Measurements from ENCODE around the gene CAPZB.

CAPZB gene

DNA sequence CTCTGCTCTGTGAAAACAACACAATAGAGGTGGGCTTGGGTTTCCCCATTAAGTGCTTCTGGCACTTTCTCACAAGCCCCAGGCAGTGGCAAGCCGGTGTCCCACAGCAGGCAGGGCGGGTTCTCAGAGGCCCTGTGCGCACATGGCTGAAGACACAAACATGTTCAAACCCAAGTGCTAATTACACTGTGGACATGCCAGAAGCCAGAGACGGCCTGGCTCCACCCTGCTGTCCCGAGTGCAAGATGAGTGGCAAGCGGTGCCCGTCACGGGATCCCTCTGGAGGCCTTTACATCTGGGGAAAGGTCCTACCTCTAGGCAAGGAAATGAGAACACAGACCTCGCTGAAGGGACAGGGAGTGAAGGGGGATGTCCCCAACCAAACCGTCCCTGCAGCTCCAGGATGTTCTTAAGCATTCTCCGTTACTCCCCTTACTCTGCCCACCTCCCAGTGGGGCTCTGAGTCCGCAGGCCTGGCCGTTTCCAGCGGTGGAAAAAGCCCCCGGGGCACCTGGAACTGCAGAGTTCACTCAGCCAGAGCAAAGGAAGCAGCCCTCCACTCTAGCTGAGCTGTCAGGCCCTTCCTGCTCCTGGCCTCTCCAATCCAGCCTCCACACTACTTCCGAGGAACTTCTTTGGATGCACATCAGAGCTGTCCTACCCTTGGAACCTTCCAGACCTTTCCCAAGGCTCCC, 115.8 kb downstream of the CAPZB start:
- Mint-ChIP-seq H3K36me3 (ENCODE audit: low read depth) (peaks cover 3% of the 10 kb centered on the region), H3K27ac (no peak overlapping the region), H3K9me3 (no peaks in the 10 kb centered on the region), H3K4me1 (peaks cover 4% of the 10 kb centered on the region), H3K27me3 (no peaks in the 10 kb centered on the region), H3K4me3 (no peak overlapping the region)
- ATAC-seq = no peak
- DNase-seq = no peak

DNA sequence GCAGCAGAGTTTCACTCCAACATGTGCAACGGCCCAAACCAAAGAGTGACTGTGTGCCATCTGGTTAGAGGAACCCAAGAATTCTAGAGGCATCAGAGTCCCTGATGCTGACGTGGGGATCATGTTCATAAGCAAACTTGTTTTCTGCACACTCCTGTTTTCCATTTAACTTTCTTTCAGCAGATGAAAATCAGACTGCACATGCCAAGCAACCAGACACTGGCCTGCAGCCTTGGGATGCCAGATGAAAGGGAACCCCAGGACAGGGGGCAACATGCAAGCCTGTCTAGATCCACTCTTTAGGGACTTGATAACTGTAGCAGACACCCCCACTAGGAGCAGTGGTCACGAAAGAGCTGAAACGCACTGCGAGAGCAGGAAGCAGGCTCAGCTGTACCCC, 116.4 kb downstream of the CAPZB start:
- Mint-ChIP-seq H3K27me3 (no peaks in the 10 kb centered on the region), H3K27ac (no peak overlapping the region)

DNA sequence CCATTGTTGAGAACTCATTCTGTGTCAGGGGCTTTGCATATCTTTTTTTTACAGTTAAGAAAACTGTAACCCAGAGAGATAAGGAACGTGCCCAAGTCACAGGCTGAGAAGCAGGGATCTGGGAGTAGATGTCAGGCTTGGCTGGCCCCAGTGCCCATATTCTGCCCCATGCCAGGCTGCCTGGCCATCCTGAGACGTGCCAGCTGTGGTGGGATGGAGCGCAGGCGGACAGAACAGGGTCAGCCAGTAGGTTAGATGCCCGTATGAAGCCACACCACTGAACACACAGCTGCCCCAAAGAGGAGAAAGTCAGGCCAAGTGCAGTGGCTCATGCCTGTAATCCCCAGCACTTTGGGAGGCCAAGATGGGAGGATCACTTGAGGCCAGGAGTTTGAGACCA, 117.3 kb downstream of the CAPZB start:
- Mint-ChIP-seq H3K36me3 (ENCODE audit: low read depth) (peaks cover 7% of the 10 kb centered on the region), H3K4me3 (no peak overlapping the region), H3K27me3 (no peaks in the 10 kb centered on the region), H3K4me1 (peaks cover 4% of the 10 kb centered on the region), H3K27ac (no peak overlapping the region), H3K9me3 (no peaks in the 10 kb centered on the region)
- no peak for DNase-seq
- no peak for ATAC-seq

More for the DNA sequence above, 116.4 kb downstream of the CAPZB start:
- ATAC-seq (no peak), DNase-seq (no peak)
- Mint-ChIP-seq H3K36me3 (ENCODE audit: low read depth) (peaks cover 5% of the 10 kb centered on the region), H3K9me3 (no peaks in the 10 kb centered on the region), H3K4me3 (no peak overlapping the region), H3K4me1 (peaks cover 4% of the 10 kb centered on the region)

DNA sequence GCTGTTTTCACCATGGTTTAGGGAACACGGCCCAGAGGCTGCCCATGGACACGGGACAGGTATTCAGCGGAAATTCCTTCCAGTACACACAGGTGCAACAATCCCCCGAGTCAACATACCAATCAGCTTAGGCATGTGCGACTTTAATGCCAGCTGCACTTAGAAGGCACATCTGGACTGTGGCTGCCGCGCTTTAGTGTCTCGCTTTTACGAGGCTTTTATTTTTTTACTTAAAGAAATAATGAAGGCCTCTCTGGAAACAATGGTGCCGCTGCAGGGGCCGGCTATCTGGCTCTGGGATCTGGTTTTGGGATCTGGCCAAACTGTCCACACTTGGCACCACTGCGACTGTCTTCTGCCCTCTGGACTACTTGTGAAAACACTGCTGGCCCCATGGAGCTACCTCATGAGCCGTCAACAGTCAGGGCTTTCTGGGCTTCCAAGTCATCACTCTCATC, 117.7 kb downstream of the CAPZB start:
- no peaks in the 10 kb centered on the region for H3K27me3 Mint-ChIP-seq
- peaks cover 7% of the 10 kb centered on the region for H3K4me1 Mint-ChIP-seq
- H3K9me3 Mint-ChIP-seq = no peaks in the 10 kb centered on the region
- H3K4me3 Mint-ChIP-seq = no peak overlapping the region
- DNase-seq (no peak), ATAC-seq (no peak)
- H3K36me3 Mint-ChIP-seq (ENCODE audit: low read depth) = peaks cover 11% of the 10 kb centered on the region
- no peak overlapping the region for H3K27ac Mint-ChIP-seq

DNA sequence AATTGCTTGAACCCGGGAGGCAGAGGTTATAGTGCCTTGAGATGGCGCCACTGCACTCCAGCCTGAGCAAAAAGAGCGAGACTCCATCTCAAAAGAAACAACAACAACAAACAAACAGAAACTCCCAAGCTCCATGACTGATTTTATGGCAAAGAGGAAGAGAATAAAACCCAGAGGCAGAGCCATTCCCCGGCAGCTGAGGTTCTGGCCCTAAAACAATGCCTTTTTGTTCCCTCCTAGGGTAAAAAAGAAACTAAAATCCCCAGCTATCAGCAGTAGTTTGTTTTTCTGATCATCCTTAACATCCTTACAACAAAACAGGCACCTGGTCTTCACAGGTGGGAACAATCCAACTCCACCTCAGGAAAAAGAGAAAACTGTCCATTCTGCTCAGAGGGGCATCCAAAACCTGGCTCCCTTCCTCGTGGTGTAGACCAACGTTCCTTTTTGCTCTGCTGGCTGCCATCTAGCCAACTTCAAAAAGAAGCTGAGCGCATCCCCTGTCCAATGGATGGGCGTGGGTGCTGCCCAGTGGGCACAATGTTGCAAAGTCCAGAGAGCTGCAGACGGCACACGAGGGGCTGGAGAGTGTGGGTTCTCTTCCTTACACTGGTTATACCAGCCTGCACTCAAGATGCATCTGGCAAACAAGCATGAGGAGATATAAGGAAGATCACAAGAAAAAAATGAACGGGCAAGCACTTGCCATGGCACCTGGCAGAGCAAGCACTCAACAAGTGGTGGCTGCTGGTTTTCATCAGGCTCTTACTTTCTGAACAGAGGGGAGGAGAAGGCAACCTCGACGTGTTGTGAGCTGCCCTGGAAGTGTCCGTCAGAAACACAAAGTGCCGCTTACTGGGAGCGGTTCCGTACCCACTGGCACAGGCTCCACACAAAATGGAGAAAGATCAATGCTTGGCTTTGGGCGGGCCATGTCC, 118.5 kb downstream of the CAPZB start:
- ATAC-seq (no peak), DNase-seq (no peak)
- H3K27me3 Mint-ChIP-seq = no peaks in the 10 kb centered on the region
- H3K9me3 Mint-ChIP-seq = no peaks in the 10 kb centered on the region
- H3K27ac Mint-ChIP-seq = peak overlapping the region; percentile 31
- no peak overlapping the region for H3K4me3 Mint-ChIP-seq
- H3K36me3 Mint-ChIP-seq (ENCODE audit: low read depth) = peaks cover 12% of the 10 kb centered on the region
- peaks cover 13% of the 10 kb centered on the region for H3K4me1 Mint-ChIP-seq

DNA sequence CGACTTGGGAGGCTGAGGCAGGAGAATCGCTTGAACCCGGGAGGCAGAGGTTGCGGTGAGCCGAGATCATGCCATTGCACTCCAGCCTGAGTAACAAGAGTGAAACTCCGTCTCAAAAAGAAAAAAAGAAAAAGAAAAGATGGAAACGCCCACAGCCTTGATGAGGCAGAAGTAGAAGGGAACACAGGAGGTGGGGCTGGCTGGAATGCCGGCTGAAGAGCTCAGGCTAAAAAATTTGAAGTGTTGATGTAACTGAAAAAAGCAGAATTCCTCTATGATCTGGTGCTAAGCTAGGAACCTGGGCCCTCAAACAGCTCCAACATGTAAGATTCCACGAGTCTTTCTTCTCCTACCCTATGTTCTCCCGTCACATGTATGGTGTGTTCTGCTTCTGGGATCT, 119.6 kb downstream of the CAPZB start:
- Mint-ChIP-seq H3K4me1 (peaks cover 23% of the 10 kb centered on the region), H3K27ac (no peak overlapping the region), H3K27me3 (no peaks in the 10 kb centered on the region), H3K4me3 (no peak overlapping the region), H3K9me3 (no peaks in the 10 kb centered on the region), H3K36me3 (ENCODE audit: low read depth) (peaks cover 10% of the 10 kb centered on the region)
- ATAC-seq (no peak), DNase-seq (no peak)

DNA sequence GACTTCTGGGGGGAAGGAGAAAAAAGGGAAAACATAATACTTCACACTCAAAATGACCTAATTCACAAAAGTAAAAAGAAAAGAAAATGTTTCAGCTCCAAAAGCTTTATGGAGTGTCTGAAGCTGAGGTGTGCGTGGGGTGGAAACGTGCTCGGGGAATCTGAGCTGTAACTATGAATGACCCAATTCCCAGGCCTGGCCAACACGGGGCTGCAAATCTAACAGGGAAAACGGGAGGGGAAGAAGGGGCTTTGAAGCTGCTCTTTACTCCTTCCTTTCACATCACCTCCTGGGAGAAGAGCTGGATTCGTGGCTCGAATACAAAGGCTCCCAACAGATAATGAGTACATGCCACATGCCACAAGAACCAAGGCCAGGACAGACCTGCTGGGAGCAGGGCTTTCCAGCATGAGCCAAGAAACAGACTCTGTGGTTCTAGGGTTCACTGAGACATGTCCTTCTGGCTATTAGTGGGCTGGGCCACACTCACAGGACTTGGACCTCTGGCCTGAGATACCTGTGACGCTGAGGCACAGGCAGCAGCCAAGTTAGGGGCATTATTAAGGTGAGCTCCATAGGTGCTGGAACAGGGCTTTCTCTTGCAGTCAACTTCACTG, 121.7 kb downstream of the CAPZB start:
- Mint-ChIP-seq H3K9me3 (no peaks in the 10 kb centered on the region), H3K36me3 (ENCODE audit: low read depth) (peaks cover 10% of the 10 kb centered on the region), H3K27ac (no peak overlapping the region), H3K4me1 (peaks cover 35% of the 10 kb centered on the region), H3K4me3 (no peak overlapping the region), H3K27me3 (no peaks in the 10 kb centered on the region)
- peak; percentile 13 for ATAC-seq
- DNase-seq = no peak

DNA sequence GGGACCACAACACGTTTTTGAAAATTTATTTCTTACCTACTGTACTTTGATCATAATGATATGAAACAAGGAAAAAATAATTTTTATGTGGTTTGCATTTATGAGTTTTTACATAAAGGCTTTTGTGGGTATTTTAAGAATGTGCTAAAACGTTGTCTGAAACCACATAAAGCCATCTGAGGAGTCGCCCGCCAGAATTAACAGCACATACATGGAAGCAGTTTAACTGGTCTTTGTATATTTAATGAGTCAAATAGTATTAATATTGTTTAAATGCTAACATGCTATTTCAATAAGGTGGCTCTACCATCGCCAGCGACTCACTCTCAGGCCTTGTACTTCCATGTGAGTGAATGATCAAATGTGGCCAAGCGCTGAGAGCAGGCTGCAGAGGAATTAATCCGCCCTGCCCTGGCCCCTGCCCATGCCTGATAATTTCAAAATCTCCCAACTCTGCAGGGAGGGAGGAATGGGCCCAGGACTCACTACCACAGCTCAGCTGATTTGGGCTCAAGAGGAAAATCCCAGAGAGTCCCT, 123.7 kb downstream of the CAPZB start:
- ATAC-seq = no peak
- Mint-ChIP-seq H3K36me3 (ENCODE audit: low read depth) (peaks cover 15% of the 10 kb centered on the region), H3K27me3 (no peaks in the 10 kb centered on the region), H3K9me3 (no peaks in the 10 kb centered on the region), H3K4me1 (peaks cover 35% of the 10 kb centered on the region), H3K4me3 (no peak overlapping the region), H3K27ac (peak overlapping the region; percentile 34)
- no peak for DNase-seq

DNA sequence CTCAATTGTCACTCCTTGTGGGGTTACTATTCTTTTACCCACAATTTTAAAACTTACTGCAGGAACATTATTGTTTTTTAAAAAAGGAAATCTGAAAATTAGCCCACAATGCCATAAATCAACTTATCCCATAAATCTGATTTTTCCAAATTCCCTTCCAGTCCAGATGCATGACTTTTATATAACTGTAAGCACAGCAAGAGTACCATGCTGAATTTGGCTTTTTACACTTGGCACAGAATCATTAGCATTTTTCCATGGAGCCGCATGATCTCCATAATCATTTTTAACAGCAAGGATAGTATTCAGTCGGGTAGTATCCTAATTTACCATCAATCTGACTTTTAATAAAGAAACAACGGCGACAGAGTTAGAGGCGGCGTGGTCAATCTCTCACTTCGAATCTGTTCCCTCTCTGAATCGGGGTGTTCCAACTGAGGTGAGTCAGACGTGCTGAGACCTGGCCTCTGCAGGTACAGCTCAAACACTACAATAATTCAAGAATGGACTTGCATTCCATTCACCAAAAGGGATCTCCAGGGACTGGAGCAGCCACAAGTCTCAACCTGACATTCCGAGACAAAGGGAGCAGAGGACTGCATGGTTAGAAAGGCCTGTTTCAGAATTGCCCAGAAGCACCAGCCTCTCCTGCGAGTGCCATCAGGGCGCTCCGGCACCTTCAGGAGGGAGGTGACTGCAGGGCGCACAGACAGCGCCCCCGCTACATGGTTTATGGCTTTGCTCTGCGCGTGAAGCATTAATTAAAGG, 124.3 kb downstream of the CAPZB start:
- no peak for ATAC-seq
- Mint-ChIP-seq H3K27ac (peak overlapping the region; percentile 34), H3K4me3 (no peak overlapping the region), H3K9me3 (no peaks in the 10 kb centered on the region), H3K27me3 (no peaks in the 10 kb centered on the region), H3K36me3 (ENCODE audit: low read depth) (peaks cover 16% of the 10 kb centered on the region), H3K4me1 (peaks cover 35% of the 10 kb centered on the region)
- DNase-seq = no peak

DNA sequence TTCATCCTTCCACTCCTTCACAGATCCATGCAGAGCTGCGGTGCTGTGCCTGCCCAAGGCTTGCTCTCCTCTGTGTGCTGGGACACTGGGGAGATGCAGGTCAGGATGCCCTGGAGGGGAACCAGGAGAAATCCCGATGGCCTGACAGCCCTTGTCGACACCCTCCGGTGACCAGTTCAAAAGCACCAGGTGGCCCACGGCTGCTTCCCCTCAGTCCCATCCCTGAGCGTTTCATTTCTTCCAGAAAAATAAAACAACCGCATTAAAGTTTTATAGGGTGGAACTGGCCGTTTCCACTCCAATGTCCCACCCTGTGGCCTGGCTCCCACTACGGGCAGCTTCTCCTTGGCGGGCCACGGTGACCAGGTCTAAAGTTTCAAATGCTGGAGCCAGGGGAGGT, 124.9 kb downstream of the CAPZB start:
- no peak overlapping the region for H3K27ac Mint-ChIP-seq
- H3K36me3 Mint-ChIP-seq (ENCODE audit: low read depth) = peaks cover 22% of the 10 kb centered on the region
- H3K27me3 Mint-ChIP-seq = no peaks in the 10 kb centered on the region
- no peak for ATAC-seq
- no peak overlapping the region for H3K4me3 Mint-ChIP-seq
- H3K4me1 Mint-ChIP-seq = peaks cover 35% of the 10 kb centered on the region
- DNase-seq = no peak
- H3K9me3 Mint-ChIP-seq = no peaks in the 10 kb centered on the region

DNA sequence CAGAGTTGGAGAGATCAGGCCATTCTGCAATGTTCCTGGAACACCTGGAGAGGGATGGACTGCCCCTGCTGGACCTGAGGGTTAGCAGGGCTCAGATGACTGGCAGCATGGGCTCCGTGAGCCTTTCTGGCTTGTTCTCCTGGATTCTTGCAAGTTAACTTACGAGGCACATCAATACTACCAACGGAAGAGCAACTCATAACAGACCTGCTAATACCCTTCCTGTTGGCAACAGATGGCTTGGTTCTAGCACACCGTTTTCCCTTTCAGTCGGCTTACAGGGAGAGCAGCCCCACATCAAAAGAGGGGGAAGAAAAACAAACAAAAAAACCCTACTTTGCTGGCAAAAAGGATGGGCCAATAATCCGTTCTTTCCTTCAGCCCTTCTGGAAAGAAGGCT, 125.3 kb downstream of the CAPZB start:
- Mint-ChIP-seq H3K36me3 (ENCODE audit: low read depth) (peaks cover 23% of the 10 kb centered on the region), H3K27me3 (no peaks in the 10 kb centered on the region), H3K4me1 (peaks cover 35% of the 10 kb centered on the region), H3K9me3 (no peaks in the 10 kb centered on the region), H3K27ac (peak overlapping the region; percentile 44), H3K4me3 (no peak overlapping the region)
- ATAC-seq = no peak
- DNase-seq = no peak

DNA sequence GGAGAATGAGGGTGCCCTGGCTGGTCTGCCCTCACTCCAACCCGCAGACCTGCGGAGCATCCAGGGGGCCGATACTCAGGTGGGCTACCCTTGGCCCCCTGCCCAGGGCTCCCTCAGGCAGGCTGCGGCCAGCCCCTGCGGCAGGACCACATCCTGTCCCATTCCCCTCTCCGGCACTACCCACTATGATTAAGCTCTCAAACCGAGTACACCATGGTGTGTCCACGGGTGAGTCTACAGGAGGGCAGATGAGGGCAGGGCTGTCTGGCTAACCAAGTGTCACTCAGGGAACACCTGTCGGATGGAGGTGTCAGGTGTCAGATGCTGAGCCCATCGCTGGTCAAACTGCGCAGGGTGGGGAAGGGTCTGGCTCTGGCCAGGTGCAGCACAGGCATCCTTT, 126.0 kb downstream of the CAPZB start:
- Mint-ChIP-seq H3K27ac (peak overlapping the region; percentile 44), H3K27me3 (no peaks in the 10 kb centered on the region), H3K9me3 (no peaks in the 10 kb centered on the region), H3K36me3 (ENCODE audit: low read depth) (peaks cover 26% of the 10 kb centered on the region), H3K4me3 (no peak overlapping the region), H3K4me1 (peaks cover 35% of the 10 kb centered on the region)
- no peak for ATAC-seq
- no peak for DNase-seq

DNA sequence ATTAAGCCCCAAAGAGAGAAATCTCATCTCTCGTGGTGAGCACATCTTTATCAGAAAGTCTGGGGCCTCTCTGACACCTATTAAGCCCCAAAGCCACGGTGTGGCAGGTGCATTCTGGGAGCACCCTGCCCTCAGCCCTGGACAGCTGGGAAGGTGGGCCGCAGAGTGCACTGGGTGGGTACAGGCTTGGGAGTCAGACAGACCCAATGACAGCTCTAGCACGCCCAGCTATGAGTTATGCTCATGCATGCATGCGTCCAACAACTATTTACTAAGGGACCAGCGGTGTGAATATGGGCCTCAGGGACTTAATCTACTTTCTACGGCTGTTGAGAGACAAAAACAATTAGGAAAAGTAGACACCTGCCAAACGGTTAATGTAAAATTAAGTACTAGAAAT, 126.6 kb downstream of the CAPZB start:
- peaks cover 35% of the 10 kb centered on the region for H3K4me1 Mint-ChIP-seq
- ATAC-seq (no peak), DNase-seq (no peak)
- no peaks in the 10 kb centered on the region for H3K27me3 Mint-ChIP-seq
- no peak overlapping the region for H3K27ac Mint-ChIP-seq
- H3K4me3 Mint-ChIP-seq = no peak overlapping the region
- peaks cover 29% of the 10 kb centered on the region for H3K36me3 Mint-ChIP-seq (ENCODE audit: low read depth)
- H3K9me3 Mint-ChIP-seq = no peaks in the 10 kb centered on the region
